ENCODE data around the gene EPB41L2.

GRCh38 chr6:130836055-130836640 lies 226.9 kb downstream of the EPB41L2 start:
- TF ChIP-seq POLR2AphosphoS5 (IDR thresholded peaks at IDR 0.05; ENCODE audit: low read depth, low read length) (no peak), SIN3A (IDR thresholded peaks at IDR 0.05; ENCODE audit: borderline replicate concordance, insufficient read depth, low read length) (no peak), FOXP2 (optimal IDR thresholded peaks at IDR 0.05; ENCODE audit: borderline replicate concordance, extremely low read depth, extremely low read length, insufficient read depth) (no peak), TAF1 (IDR thresholded peaks at IDR 0.05; ENCODE audit: borderline replicate concordance, insufficient read depth, low read length) (no peak)
